SK-N-SH treated with all-trans-retinoic acid at 6 μM for 48 hours (cell line): ENCODE data around the gene GALNT13.

Source experiments
- ARNTL ChIP-seq: fragments of 450-650 bp; formaldehyde crosslinking; IDR thresholded peaks from 2 replicates; pipeline ENCODE4 v1.5.0; 2020; ENCODE audit warnings: low read depth, mild to moderate bottlenecking, moderate library complexity, borderline replicate concordance
- BACH2 ChIP-seq: fragments of 250-450 bp; sonication (Bioruptor Pico); IDR thresholded peaks from 2 replicates; pipeline ENCODE4 v1.9.0; 2021; ENCODE audit warnings: mild to moderate bottlenecking, borderline replicate concordance
- ISL1 ChIP-seq: fragments of 250-450 bp; sonication (Bioruptor Pico); IDR thresholded peaks from 2 replicates; pipeline ENCODE4 v2.1.2; 2022; ENCODE audit warnings: mild to moderate bottlenecking, moderate library complexity
- OSR1 ChIP-seq: fragments of 250-450 bp; sonication (Bioruptor Pico); IDR thresholded peaks from 2 replicates; pipeline ENCODE4 v1.8.0; 2022; ENCODE audit warnings: moderate library complexity, mild to moderate bottlenecking, inconsistent platforms
- PATZ1 ChIP-seq: fragments of 250-450 bp; sonication (Bioruptor Pico); IDR thresholded peaks from 2 replicates; pipeline ENCODE4 v1.8.0; 2020; ENCODE audit warnings: mild to moderate bottlenecking, moderate library complexity, borderline replicate concordance
- TCF4 ChIP-seq: fragments of 250-450 bp; sonication (Bioruptor Pico); IDR thresholded peaks from 2 replicates; pipeline ENCODE4 v1.8.0; 2021; ENCODE audit warnings: mild to moderate bottlenecking, moderate library complexity, borderline replicate concordance
- TOX ChIP-seq: fragments of 250-450 bp; sonication (Bioruptor Pico); IDR thresholded peaks from 2 replicates; pipeline ENCODE4 v1.8.0; 2021; ENCODE audit warnings: mild to moderate bottlenecking, moderate library complexity, borderline replicate concordance
- ZC3H10 ChIP-seq: fragments of 250-450 bp; sonication (Bioruptor Pico); IDR thresholded peaks from 2 replicates; pipeline ENCODE4 v1.5.1; 2021; ENCODE audit warnings: mild to moderate bottlenecking, moderate library complexity
- ZFP30 ChIP-seq: fragments of 450-650 bp; formaldehyde crosslinking; IDR thresholded peaks from 2 replicates; pipeline ENCODE4 v1.5.0; 2022; ENCODE audit warnings: mild to moderate bottlenecking, moderate library complexity
- ZNF565 ChIP-seq: fragments of 450-650 bp; formaldehyde crosslinking; conservative IDR thresholded peaks from 2 replicates; pipeline ENCODE4 v1.5.0; 2020; ENCODE audit warnings: low read depth, mild to moderate bottlenecking, moderate library complexity
- ZNF70 ChIP-seq: fragments of 450-650 bp; formaldehyde crosslinking; IDR thresholded peaks from 2 replicates; pipeline ENCODE4 v1.5.0; 2020; ENCODE audit warnings: mild to moderate bottlenecking, moderate library complexity

- TF ChIP-seq ISL1 = no peak
- no peak for TF ChIP-seq PATZ1 (CRISPR knock-in tag)
- no peak for TF ChIP-seq ARNTL (CRISPR knock-in tag)
- no peak for TF ChIP-seq TOX (CRISPR knock-in tag)
- TF ChIP-seq ZFP30 (CRISPR knock-in tag) = no peak
- no peak for TF ChIP-seq BACH2 (CRISPR knock-in tag)
- no peak for TF ChIP-seq TCF4 (CRISPR knock-in tag)
- TF ChIP-seq ZNF565 = no peak
- TF ChIP-seq OSR1 = no peak
- TF ChIP-seq ZNF70 (CRISPR knock-in tag) = no peak
- no peak for TF ChIP-seq ZC3H10 (CRISPR knock-in tag)
Observed at GRCh38 chr2:154231021-154231420, 359.3 kb downstream of the GALNT13 start.
